T-helper 9 cell (primary cell): Measurements from ENCODE around the gene FAIM2.

Experiments
- DNase-seq: peaks from one replicate; pipeline ENCODE4 v3.0.0-alpha.2; 2020

The FAIM2 gene

DNA sequence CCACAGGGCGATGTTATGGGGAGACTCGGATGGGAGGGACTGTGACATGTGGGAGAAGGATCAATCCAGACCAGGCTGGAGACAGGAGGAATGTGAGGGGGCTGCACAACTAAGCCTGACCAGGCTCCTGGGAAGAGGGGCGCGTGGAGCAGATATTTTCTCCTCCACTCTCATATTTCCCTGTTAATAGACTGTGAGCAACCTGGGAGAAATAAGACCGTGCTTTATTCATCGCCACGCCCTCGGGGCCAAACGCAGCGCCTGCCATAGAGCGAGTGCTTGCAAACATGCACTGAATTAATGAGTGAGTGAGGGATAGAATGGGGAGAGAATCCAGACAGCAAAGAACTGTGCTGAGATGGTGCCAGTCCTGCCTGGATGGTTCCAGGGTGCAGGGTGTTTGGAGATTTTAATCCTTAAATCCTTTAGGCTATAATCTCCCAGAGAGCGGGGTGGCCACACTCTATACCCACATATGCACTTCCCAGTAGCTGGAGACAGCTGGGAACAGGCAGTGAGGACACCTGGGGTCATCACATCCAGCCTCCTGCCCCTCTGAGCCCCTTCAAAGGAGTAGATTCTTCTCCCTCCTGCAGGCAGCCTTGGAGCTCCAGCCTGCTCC, 13.6 kb upstream of the FAIM2 start:
- DNase-seq: no peak

GRCh38 chr12:49916129-49916919, 12.6 kb upstream of the FAIM2 start:
- DNase-seq: no peak

DNA sequence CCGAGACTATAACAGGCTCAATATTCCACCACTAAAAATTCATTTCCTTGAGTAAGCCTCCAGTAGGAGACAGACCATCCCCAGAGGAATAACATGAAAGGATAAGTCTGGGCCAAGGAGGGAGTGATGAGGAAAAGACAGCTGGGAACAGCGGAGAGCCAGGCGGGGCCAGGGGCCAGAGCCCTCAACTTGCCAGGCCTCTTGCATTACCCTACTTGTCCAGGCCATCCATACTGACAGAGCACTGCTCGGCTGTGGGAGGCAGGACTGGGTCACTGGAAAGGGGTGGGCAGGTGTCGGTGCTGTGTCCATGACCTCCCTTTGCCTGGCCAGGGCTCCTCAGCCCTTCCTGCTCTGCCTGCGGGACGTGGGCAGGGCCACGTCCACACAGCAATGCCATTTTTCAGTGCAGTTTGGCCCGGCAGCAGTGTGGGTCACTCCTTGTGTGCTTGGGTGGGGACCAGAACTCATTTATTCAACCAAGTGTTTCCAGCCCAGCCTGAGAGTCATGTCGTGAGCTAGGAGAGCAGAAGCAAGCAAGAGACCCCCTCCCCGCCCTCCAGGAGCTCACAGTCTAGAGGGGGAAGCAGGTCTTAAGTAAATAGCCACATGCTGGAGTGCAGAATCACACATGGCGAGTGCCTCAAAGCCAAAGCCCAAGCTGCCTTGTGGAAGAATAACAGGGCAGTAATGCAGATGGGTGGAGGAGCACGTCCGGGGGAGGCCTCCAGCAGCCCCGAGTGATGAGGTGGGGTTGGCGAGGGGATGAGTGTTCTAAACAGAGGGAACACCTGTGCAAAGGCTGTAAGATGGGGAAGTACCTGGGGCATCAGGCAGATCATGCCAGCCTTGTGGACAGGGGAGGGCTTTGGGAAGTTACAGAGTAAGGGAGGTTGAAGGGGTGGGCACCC, 8.9 kb upstream of the FAIM2 start:
- DNase-seq: no peak

DNA sequence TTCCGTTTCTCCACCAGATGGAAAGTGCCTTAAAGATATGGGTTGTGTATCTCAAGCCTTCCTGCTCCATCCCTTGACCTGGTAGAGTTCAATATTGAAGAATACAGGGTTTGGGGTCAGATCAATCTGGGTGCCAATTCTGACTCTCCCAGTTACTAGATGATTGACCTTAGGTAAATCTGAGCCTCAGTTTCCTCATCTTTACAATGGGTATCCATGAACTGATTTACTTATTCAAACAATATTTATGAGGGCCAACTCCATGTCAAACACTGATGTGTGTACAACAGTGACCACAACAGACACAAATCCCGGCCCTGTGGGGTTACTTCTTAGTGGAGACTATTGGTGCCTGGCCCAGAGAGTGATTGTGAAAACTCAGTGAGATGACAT, 7.5 kb upstream of the FAIM2 start:
- no peak for DNase-seq

DNA sequence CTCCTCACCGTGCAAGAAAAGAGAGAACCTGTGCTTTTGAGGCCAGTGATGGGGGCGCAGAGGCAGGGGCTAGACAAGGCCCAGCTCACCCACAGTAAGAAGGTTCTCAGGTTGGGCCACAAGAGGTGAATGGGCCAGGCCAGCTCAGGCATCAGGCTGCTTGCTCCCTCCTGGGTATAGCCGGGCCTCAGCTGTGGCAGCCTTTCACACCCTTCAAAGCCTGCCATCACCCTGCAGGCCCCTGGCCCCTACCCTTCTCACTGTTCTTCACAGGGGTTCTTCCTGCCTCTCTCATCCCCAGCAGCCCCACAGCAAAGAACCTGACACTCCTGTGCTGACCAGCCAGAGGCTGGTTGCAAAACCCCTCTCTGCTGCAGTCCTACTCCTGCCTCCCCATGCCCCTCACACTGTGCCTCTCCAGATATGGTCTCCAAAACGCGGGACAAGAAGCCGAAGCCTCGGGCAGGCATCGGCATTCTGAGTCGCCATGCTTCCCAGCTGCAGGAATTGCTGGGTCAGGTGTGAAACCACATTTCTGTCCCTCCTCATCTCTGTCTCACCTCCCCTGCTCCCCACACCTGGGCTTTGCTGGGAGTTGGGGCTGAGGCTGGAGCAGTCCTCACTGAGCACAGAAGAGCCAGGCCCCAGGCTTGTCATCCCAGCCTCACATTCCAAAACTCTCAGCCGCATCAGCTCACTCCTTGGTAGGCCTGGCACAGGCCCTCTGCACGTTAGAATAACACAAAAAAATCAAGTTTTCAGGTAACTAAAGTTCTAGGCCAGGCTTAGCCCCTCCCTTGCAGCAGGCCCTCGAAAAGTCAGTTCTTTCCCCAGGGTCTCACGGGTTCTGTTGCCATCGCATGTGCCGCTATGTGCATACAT, 6.9 kb upstream of the FAIM2 start:
- DNase-seq: no peak

GRCh38 chr12:49909826-49910225, 6.1 kb upstream of the FAIM2 start:
- DNase-seq: no peak

DNA sequence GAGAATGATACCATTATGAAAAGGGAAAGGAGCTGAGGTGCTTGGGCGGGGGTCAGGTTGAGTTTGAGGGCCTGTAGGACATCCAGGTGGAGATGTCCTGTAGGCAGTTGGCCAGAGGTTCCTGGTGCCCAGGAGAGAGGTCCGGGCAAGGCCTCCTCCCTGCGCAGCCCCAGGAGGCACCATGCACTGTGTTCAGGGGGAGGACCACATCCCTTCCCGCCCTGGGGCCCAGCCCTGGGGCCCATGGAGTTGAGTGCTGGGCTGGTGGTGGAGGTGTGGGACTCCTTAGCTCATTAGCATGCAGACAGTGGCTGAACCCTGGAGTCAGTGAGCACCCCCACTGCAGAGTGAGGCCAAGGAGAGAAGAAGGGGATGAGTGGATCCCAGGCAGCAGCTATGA, 5.7 kb upstream of the FAIM2 start:
- DNase-seq: no peak

- DNase-seq: no peak
Observed at GRCh38 chr12:49907352-49907751, 3.7 kb upstream of the FAIM2 start.

GRCh38 chr12:49905718-49906314, 2.1 kb upstream of the FAIM2 start:
- DNase-seq: no peak

- no peak for DNase-seq
Observed at GRCh38 chr12:49904601-49905000, 901 bp upstream of the FAIM2 start.

DNA sequence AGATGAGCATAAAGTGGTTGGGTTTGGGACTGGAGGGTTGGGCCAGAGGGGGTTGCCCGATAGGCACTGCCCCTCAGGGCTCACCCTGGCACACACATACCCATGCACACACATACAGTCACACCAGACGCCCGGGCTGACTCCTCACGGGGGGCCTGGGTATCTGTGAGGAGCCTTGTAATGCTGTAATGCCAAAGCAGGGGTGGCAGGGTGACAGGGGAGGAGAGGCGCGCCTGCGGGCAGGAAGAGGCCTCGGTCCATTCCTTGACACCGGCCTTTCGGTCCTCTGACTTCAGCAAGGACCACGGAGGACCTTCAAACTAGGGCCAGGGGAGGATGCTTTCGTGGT, 375 bp downstream of the FAIM2 start:
- no peak for DNase-seq

DNA sequence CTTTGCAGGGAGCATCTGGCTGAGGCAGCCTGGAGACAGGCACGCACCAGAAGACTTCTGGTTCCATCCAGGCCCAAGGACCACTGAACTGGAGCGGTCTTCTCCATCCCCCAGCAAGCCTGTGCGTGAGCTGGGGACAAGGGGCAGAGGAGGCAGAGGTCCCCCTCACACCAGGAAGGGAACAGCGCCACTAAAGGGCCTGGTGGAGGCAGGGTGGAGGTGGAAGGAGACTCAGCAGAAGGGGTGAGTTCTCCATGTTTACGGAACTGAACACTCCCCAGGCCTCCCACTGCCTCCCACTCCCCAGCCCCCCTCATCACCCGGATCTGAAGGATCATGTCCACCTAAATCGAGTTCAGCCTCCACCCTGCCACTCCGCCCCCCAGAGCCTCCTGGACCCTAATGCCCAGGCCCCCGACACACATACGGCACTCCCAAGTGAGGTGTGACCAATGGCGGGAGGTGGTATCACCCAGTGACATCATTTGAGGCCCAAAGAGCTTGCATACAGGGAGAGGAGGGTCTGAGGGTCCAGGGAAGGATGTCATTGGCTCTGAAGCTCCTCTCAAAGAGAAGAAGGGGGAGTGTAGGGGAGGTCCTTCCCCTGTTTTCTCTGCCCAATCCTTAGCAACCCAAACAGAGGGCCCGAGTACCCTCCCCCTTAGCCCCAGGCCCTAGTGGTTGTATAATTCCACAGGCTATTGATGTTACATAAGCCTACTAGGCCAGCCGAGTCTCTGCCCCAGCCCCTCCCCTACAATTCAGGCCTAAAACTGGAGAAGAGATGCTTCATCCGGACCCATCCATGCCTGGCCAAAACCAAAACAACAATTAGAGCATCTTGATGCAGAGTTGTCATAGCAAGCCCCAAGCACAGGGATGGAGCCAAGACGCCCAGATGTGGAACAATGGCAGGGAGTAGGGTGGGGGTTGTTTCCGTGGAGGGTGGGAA, 1.0 kb downstream of the FAIM2 start:
- no peak for DNase-seq

- no peak for DNase-seq
Observed at GRCh38 chr12:49901986-49902385, 1.7 kb downstream of the FAIM2 start.

GRCh38 chr12:49901026-49901425, 2.7 kb downstream of the FAIM2 start:
- no peak for DNase-seq

GRCh38 chr12:49900371-49900770, 3.3 kb downstream of the FAIM2 start:
- no peak for DNase-seq

DNA sequence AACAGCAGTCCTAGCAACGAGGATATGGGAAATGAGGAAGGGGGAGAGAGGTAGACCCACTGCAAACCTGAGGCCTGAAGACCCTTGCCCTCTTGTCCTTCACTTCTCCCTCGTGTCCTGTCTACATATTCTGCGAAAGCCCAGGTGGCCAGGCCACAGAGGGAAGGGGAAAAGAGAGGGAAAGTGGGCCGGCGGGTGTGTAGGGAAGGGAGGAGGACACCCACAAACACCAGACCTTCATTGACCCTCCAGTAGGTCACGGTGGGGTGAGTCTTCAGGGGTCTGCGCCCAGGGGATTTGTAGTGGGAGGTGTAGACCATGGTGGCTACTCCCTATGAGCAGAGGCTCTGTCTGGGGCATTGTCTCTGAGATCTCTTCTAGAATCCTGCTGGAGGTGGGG, 3.8 kb downstream of the FAIM2 start:
- DNase-seq: no peak

GRCh38 chr12:49899286-49899843, 4.3 kb downstream of the FAIM2 start:
- no peak for DNase-seq

DNA sequence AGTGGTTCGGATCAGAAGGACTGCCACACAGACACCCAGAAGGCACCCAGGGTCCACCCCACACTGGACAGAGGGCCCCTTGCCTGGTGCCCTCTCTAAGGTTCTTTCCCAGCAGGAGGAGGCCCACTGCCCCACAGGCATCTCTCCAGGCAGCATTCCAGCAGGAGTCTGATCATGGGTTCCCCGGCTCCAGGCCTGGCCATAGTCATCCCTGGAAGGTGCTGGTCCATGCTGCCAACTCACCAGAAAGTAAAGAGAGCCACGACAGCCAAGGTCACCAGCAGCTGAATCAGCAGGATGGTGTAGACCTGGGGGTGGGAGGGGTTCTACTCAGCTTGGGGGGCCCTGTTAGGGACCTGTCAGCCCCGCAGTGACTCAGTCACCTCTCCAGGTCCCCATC, 6.4 kb downstream of the FAIM2 start:
- no peak for DNase-seq

GRCh38 chr12:49895773-49896172, 7.9 kb downstream of the FAIM2 start:
- no peak for DNase-seq

DNA sequence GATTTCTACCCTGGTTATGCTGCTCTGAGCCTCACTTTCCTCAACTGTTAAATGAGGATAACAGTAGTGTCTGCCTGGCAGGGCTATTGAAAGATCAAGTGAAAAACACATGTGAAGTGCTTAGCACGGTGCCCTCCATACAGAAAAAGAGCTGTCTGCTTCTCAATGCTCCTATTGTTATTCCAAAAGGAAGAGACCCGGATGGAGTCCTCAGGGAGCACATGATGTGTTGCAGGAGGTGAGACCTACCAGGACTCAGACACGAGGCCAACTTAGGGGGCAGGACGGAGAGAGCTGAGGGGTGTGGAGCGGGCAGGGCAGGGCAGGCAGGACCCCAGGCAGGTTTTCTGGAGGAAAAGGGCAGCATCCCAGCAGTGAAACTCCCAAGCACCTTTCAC, 8.9 kb downstream of the FAIM2 start:
- DNase-seq: no peak
